Diencephalon (tissue), 1 donor: ENCODE data around the gene SALL1. TPM values are rescaled to one million over a fixed set of nuclear protein-coding genes. Genes with fewer than 3 reads are reported as not detected.

Source experiments
- total RNA-seq: library from RNA; depleted of rRNA; stranded (reverse); fragments of >200 nt; gene quantifications from one replicate; pipeline ENCODE4 v1.2.3, GENCODE V29; 2014

SALL1 gene
- total RNA-seq: 8.1 TPM

DNA sequence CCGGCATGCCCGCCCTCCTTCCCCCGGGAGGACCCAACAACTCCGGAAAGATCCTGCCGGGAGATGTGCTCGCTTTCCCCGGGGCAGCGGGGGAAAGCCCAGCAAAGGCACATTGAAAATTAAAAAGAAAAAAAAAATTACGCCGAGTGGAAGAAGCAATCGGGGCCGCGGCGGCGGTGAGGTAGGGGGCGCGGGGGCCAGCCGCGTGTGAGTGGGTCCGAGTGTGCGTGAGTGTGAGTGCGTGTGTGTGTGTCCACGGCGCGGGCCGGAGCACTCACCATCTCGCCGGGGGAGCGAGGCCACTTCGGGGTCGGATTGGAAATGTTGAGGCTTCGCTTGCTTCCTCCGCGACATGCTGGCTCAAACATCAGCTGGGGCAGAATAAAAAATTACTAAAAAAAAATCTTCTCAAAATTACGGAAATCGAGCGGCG, at the start of gene SALL1:
Gene SALL1 (minus strand): TSS at position 383 of the 433 bp plus-strand sequence. CDS start 29 bp downstream, at position 354.

